Placental pericyte (primary cell): ENCODE data around the gene SNX11. TPM values are rescaled to one million over a fixed set of nuclear protein-coding genes. Genes with fewer than 3 reads are reported as not detected.
A peak's percentile ranks its signal among the peaks of the same experiment; 100 is the strongest.

Experiments used
- small RNA-seq: library from RNA; depleted of rRNA; stranded (forward); fragments of <200 nt; gene quantifications from one replicate; pipeline ENCODE3, GENCODE V24; 2012; ENCODE audit warnings: low replicate concordance
- total RNA-seq: library from RNA; depleted of rRNA; stranded (reverse); fragments of >200 nt; gene quantifications from 2 replicates; pipeline ENCODE4 v1.2.3, GENCODE V29; 2012

The SNX11 gene, protein sequence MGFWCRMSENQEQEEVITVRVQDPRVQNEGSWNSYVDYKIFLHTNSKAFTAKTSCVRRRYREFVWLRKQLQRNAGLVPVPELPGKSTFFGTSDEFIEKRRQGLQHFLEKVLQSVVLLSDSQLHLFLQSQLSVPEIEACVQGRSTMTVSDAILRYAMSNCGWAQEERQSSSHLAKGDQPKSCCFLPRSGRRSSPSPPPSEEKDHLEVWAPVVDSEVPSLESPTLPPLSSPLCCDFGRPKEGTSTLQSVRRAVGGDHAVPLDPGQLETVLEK
- 10.1 and 14.3 TPM in 2 replicates for total RNA-seq

DNA sequence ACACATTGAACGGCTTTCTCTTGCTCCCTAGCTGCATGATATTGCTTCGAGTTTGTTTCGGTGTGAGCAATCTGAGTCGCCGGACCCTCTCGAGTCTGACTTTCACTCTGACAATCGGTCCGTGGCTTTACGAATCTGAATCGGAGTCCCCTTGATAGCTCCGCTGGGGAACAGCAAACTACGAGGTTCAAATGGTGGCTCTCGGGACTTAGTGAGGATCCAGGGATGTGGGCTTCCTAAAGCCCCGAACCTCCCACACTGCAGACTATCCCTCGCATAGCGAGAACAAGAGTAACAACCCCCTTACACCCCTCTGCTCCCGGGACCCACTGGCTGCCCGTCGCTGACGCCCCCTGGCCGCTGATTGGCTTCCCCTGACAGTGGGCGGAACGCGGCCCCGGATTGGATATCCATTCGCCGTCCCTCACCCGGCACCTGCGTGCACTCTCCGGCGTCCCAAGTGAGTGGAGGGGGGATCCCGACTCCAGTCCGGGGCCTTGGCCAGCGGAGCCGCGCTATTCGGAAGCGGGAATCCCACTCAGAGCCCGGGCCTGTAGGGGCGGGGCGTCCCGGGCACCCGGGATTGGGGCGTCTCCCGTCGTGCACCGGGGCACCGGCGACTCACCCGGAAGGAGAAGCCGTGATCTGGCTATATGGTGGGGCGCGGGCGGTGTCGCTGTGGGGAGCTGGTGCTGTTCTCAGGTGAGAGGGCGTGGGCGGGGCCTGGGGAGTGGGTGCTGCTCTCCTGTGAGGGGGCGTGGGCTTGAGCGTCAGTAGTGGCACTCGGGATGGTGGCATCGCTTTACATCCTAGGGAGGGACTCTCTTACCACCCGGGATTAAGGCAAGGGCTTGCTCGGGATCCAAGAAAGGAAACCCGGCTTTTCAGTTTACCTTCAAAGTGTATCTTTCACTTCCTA is at the start of gene SNX11:
Gene SNX11 (plus strand): TSS at position 630 of the 919 bp plus-strand sequence. CDS start 4,278 bp downstream, outside the sequence.

DNA sequence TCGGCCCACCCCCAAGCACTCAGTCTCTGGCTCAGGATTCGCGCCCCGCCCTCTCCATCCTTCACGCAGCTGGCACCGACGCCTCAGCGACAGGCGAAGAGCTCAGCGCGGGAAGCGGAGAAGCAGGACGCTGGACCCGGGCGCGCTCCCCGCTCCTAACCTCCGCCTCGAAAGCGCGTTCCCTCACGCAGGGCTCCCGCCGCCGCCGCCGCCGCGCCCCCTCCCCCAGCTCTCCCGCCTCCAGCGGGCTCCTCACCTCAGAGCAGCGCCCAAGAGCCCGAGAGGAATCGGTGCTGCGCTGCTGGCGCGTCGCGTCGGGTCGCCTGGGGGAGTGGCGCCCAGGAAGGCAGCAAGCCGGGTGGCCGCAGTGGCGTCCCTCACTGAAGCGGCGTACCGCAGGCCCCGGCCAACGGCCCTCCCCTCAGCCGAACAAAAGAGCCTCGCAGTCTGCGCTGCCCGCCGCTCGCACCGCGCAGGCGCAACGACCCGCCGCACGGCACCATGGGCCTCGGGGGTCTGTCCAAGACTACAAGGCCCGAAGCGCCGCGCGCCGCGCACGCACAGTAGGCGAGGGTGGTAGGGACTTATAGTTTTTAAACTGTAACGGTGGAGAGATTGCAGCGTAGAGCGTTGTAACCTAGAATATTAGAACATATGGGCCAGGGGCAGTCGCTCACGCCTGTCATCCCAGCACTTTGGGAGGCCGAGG is 6.4 kb upstream of the SNX11 start, which contains the start of gene CBX1:
Gene CBX1 (minus strand): TSS at position 467 of the 709 bp plus-strand sequence. CDS start 24,474 bp downstream, outside the sequence.

Small RNAs within 50 kb of the gene (small RNA-seq; reads per million reads assigned to genes)
- gene AC004477.2 (not detected), gene MIR1203 (not detected), gene RNU6-1201P (0.75 reads per million, percentile 33 among the genes with 10 or more reads in this experiment)

Other genes starting within 250 kb of the SNX11 start
- 3.7 and 6.6 TPM in 2 replicates for gene SP2, start 211.5 kb upstream of the SNX11 start, total RNA-seq
- 37.9 and 52.0 TPM in 2 replicates for gene PNPO, start 166.2 kb upstream of the SNX11 start, total RNA-seq
- gene PRR15L, start 149.9 kb upstream of the SNX11 start, total RNA-seq = not detected in 2 replicates
- gene CDK5RAP3, start 136.7 kb upstream of the SNX11 start, total RNA-seq = 45.5 and 85.3 TPM in 2 replicates
- gene COPZ2, start 70.0 kb upstream of the SNX11 start, total RNA-seq = 35.1 and 90.2 TPM in 2 replicates
- gene NFE2L1, start 59.4 kb upstream of the SNX11 start, total RNA-seq = 107 and 420 TPM in 2 replicates
- gene CBX1, start 6.3 kb upstream of the SNX11 start, total RNA-seq = 23.6 and 38.7 TPM in 2 replicates